Endometrial microvascular endothelial cells (primary cell): ENCODE results near the gene SCN1B. TPM values are rescaled to one million over a fixed set of nuclear protein-coding genes. Genes with fewer than 3 reads are reported as not detected.
"Not testable (repeated sequence)": the region's sequence is repeated elsewhere in the genome, so short reads cannot be mapped to it uniquely, and the experiment has no call there.

Experiments
- in situ Hi-C: cut with HindIII; loops from 2 replicates; pipeline ENCODE4 v1.10.0; 2017; ENCODE audit warnings: low sequenced_read_pairs, low pct_unique_long_range_greater_than_20kb; ENCODE audit errors: inconsistent ontology term
- total RNA-seq: library from RNA; depleted of rRNA; stranded (reverse); fragments of >200 nt; gene quantifications from one replicate; pipeline ENCODE4 v1.2.3, GENCODE V29; 2015; ENCODE audit errors: inconsistent ontology term

The SCN1B gene
- total RNA-seq, 1 donor from 2014 or later: 11.1 TPM

DNA sequence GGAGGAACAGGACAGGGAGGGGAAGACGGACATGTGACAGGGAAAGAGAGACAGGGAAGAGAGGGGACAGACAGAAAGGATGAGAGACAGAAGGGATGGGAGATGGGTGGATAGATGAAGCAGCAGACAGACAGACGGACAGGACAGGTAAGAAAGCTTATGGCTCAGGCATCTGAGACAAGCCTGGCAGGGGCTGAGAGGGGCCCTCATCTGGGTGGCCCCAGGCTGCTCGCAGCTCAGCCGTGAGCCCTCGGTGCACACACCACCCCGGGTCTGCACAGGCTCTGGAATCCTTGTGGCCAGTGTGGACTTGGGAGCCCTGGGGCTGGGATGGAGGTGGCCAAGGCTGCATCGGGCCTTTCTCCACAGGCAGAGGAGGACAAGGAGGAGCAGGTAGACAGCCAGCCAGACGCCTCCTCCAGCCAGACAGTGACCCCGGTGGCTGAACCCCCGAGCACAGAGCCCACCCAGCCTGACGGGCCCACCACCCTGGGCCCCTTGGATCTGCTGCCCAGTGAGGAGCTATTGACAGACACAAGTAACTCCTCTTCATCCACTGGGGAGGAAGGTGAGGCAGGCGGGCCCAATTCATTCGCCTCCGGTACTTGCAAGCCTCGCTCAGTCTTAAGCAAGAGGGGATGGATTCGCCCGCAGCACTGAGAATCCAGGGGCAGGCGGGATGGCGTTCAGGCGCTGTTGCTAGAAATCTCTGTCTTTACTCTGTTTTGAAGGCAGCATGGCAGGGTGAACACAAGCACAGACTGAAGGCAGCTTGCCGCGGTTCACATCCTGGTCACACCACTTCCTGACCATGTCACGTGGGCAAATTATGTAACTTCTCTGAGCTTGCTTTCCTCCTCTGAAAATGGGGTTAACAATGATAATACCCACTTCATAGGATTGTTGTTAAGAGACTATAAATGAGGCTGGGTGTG is 16.2 kb upstream of the SCN1B start:
- in situ Hi-C loops: no loop called here

DNA sequence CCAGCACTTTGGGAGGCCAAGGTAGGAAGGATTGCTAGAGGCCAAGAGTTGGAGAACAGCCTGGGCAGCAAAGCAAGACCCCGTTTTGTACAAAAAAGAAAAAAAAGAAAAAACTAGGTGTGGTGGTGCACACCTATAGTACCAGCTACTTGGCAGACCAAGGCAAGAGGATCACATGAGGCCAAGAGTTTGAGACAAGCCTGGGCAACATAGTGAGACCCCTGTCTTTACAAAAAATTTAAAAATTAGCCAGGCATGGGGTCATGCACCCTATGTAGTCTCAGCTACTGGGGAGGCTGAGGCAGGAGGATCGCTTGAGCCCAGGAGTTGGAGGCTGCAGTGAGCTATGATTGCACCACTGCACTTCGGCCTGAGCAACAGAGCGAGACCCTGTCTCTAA is 15.5 kb upstream of the SCN1B start:
- in situ Hi-C loops: not testable (repeated sequence)

DNA sequence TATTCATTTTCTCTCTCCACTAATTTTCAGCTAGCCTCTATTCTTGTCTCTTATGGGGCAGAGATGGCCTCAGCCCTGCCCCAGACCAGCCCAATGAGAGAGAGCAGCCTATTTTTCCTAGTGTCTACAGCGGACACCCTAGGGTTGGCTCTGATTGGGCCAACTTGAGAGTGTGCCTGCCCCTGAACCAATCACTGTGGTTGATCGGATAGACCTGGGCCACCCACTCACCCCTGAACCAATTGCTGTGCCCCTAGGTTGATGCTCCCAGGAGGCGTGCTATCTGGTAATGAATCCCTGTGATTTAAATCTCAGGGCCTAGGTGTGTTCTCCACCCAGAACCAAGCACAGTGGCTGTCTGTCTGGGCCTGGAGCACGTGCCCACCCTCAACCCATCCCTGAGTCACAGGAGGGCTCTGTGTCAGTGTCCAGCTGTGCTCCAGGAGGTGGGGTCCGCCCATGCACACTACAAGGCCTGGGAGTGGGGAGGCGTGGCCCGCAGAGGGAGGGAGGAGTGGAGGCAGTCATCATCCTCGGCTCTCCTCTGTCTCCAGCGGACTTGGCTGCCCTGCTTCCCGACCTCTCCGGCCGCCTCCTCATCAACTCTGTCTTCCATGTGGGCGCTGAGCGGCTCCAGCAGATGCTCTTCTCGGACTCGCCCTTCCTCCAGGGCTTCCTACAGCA is 14.9 kb upstream of the SCN1B start:
- in situ Hi-C loops: no loop called here

DNA sequence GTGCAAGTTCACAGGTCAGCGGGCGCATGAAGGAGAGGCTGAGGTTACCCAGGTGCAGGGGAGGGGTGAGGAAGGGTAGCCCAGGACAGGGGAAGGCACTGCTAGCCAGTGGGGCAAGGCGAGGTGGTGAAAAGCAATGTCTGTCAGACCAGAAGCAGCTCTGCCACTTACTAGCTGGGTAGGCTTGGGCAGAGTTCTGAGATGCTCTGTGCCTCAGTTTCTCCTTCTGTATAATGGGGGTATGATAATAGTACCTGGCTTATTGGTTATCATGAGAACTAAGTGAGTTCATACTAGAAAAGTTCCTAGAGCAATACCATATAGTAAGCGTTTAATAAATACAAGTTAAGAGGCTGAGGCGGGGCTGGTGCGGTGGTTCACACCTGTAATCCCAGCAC is 14.3 kb upstream of the SCN1B start:
- in situ Hi-C loops: no loop called here

DNA sequence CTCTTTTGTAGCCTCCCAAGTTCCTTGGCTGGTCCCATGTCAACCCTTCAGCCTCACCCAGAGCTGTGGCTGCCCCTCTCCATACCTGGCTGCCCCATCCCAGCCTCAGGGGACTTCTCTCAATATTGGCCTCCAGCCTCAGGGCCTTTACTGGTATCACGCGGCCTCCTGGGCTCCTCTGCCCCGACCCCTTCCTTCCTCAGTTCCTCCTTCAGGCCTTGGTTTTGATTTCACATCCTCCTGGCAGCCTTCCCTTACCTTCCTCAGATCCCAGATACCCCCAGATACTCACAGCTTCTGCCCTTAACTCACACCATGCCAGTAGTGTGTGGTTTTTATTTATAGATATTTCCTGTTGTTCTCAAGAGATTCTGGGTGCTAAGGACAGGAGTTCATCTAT is 12.8 kb upstream of the SCN1B start:
- in situ Hi-C loops: no loop called here

DNA sequence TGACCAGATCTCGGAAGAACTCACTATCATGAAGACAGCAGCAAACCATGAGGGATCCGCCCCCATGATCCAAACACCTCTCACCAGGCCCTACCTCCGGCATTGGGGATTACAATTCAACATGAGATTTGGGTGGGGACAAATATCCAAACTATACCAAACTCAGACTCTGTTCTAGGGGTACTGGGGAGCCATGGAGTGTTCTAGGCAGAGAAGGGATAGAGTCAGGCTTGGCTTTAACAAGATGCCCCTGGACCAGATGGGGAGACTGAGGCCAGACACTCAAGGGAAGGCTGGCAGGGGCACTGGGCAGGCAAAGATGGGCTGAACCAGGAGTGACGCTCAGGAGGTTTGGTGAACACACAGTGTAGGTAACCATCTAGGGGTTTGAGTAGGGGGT is 11.9 kb upstream of the SCN1B start:
- in situ Hi-C loops: no loop called here

DNA sequence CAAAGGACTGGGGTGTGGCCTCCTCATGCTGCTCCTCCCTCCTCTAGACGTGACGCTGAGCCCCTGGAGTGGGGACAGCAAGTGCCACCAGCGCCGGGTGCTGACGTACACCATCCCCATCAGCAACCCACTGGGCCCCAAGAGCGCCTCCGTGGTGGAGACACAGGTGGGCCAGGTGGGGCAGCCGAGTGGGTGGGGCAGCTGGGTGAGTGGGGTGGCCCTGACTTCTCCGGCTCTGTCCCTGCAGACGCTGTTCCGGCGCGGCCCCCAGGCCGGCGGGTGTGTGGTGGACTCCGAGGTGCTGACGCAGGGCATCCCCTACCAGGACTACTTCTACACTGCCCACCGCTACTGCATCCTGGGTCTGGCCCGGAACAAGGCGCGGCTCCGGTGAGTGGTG is 11.1 kb upstream of the SCN1B start:
- in situ Hi-C loops: no loop called here

DNA sequence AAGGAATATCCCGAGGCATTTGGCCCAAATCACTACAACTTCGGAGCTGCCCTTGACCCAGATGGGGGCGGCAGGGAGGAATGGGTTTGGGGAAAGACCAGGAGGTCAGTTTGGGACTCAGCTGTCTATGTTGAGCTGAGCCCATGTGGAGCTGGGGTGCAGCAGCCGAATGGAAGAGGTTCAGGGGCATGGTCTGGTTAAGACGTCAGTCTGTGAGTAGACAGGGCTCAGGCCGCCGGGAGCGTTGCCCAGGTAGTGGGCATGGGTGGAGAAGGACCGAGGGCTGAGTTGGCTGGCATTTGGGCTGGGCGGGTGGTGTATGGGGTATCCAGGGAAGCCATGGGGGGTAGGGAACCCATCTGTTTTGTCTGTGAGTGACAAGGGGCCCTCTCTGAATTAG is 9.3 kb upstream of the SCN1B start:
- in situ Hi-C loops: loop anchor here (10.0 kb wide), 1 partner anchor 46 kb away; no protein-coding TSS in a partner anchor

DNA sequence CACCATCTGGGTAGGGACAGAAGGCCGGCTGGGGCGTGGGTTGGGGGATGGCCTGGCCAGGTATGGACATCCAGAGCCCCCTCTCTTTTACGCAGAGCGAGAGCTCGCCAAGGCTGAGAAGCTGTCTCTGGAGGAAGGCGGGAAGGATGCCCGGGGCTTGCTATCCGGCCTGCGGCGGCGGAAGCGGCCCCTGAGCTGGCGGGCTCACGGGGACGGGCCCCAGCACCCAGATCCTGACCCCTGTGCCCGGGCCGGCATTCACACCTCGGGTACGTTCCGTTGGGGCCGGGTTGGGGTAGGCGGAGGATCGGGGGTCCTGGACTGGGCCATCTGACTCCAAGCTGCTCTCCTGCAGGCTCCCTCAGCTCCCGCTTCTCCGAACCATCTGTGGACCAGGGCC is 8.7 kb upstream of the SCN1B start:
- in situ Hi-C loops: loop anchor here (10.0 kb wide), 1 partner anchor 47 kb away; no protein-coding TSS in a partner anchor

DNA sequence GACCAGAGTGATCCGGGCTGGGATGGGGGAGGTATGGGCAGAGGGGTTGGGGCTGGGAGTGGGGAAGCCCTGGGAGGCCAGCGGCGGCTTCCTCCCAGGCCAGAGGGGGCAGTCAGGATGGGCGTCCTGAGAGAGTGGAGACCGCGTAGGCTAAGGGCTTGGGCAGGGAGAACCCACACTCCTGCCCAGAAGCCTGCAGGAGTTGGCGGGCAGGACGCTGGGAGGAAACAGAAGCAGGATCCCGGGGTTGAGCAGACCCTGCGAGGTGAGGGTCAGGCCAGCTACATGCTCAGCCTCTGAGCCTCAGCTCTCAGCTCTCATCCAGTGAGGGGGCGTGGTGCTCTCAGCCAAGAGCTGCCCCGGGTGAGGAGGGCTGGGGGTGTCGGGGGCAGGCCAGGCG is 7.8 kb upstream of the SCN1B start:
- in situ Hi-C loops: loop anchor here (10.0 kb wide), 1 partner anchor 48 kb away; no protein-coding TSS in a partner anchor

DNA sequence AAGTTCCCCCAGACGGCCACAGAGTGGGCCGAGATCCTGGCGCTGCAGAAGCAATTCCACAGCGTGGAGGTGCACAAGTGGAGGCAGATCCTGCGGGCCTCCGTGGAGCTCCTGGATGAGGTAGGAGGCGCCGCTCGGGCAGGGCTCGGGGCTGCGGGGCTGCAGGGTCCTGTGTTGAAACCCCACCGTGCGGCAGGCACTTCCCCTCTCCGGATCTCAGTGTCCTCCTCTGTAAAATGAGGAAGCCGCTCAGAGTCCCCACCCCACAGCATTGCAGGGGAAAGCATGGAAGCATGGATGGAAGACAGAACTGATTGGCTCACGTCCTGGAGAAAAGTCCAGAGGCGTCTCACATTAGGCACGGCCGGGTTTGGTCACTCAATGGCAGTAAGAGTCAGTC is 6.8 kb upstream of the SCN1B start:
- in situ Hi-C loops: loop anchor here (10.0 kb wide), 1 partner anchor 49 kb away; no protein-coding TSS in a partner anchor

DNA sequence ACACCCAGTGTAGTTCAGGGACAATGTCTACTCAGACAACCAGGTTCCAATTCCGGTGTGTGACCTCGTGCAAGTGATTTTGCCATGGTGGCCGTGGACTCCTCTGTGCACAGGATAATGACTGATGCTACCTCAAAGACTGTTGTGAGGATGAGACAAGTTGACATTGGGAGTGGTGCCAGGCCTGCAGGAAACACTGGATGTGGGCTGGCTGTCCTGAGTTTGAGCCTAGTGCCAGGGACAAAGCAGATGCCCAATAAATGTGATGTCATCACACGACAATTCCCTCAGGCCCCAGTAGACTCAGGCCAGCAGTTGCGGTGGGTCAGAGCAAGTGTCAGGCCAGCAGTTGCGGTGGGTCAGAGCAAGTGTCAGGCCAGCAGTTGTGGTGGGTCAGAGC is 6.2 kb upstream of the SCN1B start:
- in situ Hi-C loops: loop anchor here (10.0 kb wide), 1 partner anchor 49 kb away; no protein-coding TSS in a partner anchor

DNA sequence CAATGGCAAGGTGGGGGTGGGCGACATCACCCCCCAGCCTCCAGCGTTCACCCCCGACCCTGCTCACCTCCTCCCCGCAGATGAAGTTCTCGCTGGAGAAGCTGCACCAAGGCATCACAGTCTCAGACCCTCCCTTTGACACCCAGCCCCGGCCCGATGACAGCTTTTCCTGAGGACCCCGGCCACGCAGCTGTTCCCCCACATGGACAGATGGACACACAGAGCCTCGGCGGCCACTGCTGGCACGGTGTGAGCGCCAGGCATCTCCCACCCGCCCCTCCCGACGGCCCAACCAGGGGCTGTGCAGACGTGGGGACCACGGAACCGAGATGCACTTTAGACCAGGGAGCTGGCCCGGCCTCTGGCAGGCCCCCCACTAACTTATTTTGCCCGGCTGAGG is 4.3 kb upstream of the SCN1B start:
- in situ Hi-C loops: loop anchor here (10.0 kb wide), 1 partner anchor 51 kb away; no protein-coding TSS in a partner anchor

DNA sequence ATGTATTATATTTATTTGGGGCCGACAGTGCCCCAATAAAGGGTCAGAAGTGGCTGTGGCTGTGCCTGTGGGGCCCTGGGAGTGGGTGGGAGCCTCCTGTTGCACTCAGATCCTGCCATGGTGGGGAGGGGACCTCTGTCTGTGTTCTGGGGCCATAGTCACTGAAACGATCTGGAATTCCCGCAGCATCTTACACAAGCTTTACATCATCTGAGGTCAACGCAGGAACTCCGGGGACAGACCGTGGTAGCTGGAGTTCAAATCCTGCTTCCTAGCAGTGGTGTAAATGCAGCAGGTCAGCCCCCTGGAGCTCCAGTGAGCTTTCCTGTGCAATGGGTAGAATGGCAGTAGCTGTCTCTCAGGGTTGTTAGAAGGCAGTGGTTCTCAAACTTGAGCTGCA is 3.9 kb upstream of the SCN1B start:
- in situ Hi-C loops: loop anchor here (10.0 kb wide), 1 partner anchor 52 kb away; no protein-coding TSS in a partner anchor

DNA sequence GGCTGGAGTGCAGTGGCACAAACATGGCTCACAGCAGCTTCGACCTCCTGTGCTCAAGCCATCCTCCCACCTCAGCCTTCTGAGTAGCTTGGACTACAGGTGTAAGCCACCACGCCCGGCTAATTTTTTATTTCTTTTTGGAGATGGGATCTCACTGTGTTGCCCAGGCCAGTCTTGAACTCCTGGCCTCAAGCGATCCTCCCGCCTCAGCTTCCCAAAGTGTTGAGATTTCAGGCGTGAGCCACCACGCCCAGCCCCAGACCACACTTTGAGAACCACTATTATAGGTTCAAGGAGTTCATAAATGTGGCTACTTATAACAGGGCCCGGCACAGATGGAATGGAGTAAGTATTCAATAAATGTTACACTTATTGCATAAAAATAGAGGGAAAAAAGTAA is 3.3 kb upstream of the SCN1B start:
- in situ Hi-C loops: loop anchor here (10.0 kb wide), 1 partner anchor 52 kb away; no protein-coding TSS in a partner anchor

DNA sequence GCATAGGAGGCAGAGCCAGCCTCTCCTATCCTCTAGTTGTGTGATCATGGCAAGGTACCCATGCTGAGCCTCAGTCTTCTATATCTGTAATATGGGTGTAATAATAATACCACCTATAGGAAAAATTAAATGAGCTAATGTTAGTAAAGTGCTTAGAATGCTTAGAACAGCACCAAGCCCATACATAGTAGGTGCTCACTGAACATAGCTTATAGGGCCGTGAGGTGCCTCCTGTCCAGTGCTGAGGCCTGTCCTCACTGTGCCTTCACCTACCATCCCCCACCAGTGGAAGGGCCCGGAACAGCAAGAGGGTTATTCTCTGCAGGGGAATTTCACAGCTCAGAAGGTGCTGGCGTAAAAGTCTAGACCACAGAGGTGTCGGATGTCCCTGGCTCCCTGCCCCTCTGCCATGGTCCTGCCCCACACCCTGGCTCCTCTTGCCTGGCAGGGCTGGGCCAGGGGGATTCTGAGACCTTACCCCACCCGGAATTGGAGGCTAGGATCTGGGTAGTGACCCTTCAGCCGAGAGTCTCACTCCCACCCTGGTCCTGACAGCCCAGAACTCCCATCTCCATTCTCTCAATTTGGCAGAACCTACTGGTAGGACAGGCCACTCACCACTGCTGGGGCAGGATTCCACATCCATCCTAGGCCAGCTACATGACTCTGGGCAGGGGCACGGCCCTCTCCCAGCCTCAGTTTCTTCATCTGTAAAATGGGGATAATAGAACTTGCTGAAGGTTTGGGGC is 2.2 kb upstream of the SCN1B start:
- in situ Hi-C loops: loop anchor here (10.0 kb wide), 1 partner anchor 53 kb away; no protein-coding TSS in a partner anchor

DNA sequence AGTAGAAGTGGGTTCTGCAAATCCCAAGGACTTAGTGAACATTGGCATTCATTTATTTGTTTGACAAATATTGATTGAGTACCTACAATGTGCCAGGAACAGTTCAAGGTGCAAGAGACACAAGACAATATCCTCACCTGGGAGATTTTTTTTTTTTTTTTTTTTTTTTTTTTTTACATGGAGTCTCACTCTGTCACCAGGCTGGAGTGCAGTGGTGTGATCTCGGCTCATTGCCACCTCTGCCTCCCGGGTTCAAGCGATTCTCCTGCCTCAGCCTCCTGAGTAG is 1.7 kb upstream of the SCN1B start:
- in situ Hi-C loops: loop anchor here (10.0 kb wide), 1 partner anchor 54 kb away; no protein-coding TSS in a partner anchor

DNA sequence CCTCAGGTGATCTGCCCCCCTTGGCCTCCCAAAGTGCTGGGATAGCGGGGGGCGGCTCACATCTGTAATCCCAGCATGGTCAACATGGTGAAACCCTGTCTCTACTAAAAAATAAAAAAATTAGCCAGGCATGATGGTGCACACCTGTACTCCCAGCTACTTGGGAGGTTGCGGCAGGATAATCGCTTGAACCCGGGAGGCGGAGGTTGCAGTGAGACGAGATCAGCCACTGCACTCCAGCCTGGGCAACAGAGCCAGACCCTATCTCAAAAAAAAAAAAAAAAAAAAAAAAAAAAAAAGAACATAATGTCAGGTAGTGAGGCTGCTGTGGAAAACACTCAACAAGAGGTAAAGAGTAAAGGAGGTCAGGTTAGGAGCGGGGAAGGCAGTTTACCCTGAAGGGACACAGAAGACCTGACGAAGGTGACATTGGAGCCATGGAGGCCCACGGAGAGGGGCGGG is 964 bp upstream of the SCN1B start:
- in situ Hi-C loops: loop anchor here (10.0 kb wide), 1 partner anchor 55 kb away; no protein-coding TSS in a partner anchor

DNA sequence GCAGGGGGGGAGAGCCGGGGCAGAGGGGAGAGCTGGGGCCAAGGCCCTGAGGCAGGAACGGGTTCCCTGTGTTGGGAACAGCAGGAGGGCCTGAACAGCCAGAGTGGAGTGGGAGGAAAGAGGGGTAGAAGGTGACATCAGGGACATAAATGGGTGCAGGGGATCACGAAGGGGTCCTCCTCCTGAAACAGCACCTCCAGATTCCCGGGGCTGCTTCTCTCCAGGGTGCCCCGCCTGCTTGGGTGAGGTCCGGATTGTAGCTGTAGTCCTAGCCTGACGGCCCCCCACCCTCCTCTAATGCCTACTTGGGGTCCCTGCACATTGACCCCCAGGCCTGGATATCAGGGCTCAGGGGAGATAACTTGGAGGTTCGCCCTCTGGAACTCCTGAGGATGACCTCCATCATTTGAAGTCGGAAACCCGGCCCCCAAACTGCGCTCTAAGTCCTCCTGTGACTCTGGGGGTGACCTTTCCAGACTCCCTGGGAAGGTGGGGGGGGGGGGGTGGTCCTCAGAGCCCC is 473 bp upstream of the SCN1B start:
- in situ Hi-C loops: loop anchor here (10.0 kb wide), 1 partner anchor 55 kb away; no protein-coding TSS in a partner anchor
